NT2/D1 (cell line): ENCODE results near the gene CPSF4.

Experiments used
- SUZ12 ChIP-seq: IDR thresholded peaks from 2 replicates; pipeline ENCODE4 v1.6.1; 2011; ENCODE audit not compliant: insufficient read length, insufficient read depth; ENCODE audit errors: extremely low read depth
- YY1 ChIP-seq: IDR thresholded peaks from 2 replicates; pipeline ENCODE4 v1.6.1; 2011; ENCODE audit not compliant: insufficient read length, insufficient read depth
- ZNF274 ChIP-seq: IDR thresholded peaks from 2 replicates; pipeline ENCODE4 v1.6.1; 2011; ENCODE audit warnings: mild to moderate bottlenecking, low read depth, low read length

- TF ChIP-seq YY1 (no peak), ZNF274 (no peak), SUZ12 (no peak)
These were observed 42.1 kb upstream of the CPSF4 start for GRCh38 chr7:99396418-99397296.
